Naive thymus-derived CD4-positive, alpha-beta T cell (primary cell): ENCODE measurements around the gene GEMIN5. TPM values are rescaled to one million over a fixed set of nuclear protein-coding genes. Genes with fewer than 3 reads are reported as not detected.
A peak's percentile ranks its signal among the peaks of the same experiment; 100 is the strongest.

Experiments
- ATAC-seq: fragments of 150-1000 bp; cut with Tn5 transposase; 2 replicates; pipeline ENCODE4 v1.10.0; 2021; ENCODE audit warnings: mild to moderate bottlenecking, moderate library complexity
- CTCF ChIA-PET: fragments of 350-600 bp; sonication (Branson Sonifier 250); formaldehyde crosslinking; loops from one replicate; lab custom pipeline; 2021; ENCODE audit warnings: antibody characterized with exemption; lab: Charles Lee
- POLR2A ChIA-PET: fragments of 350-600 bp; sonication (Branson Sonifier 250); formaldehyde crosslinking; loops from one replicate; lab custom pipeline; 2021; ENCODE audit warnings: antibody characterized with exemption, inconsistent platforms; lab: Charles Lee
- DNase-seq, 9 donors: peaks; one replicate each; pipeline versions ENCODE4 v3.0.0 to v3.0.0-alpha.2; 2020 to 2022; ENCODE audit warnings: mixed read lengths in 1 of 9
- H3K27ac ChIP-seq: one replicate; pipeline ENCODE4 v1.7.0; 2013; ENCODE audit warnings: mild to moderate bottlenecking, low read depth, low read length, moderate library complexity
- H3K27me3 ChIP-seq, 2 donors: one replicate each; pipeline ENCODE4 v1.7.0; 2013; ENCODE audit warnings: low read length in 2 of 2, mild to moderate bottlenecking in 2 of 2, moderate library complexity in 2 of 2; ENCODE audit not compliant: control insufficient read depth in 2 of 2, insufficient read depth in 2 of 2
- H3K36me3 ChIP-seq, 3 experiments: 1 replicate in 2 of 3; 2 replicates in 1 of 3; pipeline ENCODE4 v1.7.0; 2013; ENCODE audit warnings: low read length in 3 of 3, mild to moderate bottlenecking in 3 of 3, moderate library complexity in 1 of 3; ENCODE audit not compliant: insufficient read depth in 3 of 3, control insufficient read depth in 2 of 3
- H3K4me1 ChIP-seq, 2 donors: one replicate each; pipeline ENCODE4 v1.7.0; 2013; ENCODE audit warnings: low read length in 2 of 2, mild to moderate bottlenecking in 2 of 2, moderate library complexity in 1 of 2; ENCODE audit not compliant: control insufficient read depth in 2 of 2, insufficient read depth in 2 of 2
- H3K4me3 ChIP-seq: 2 replicates; pipeline ENCODE4 v1.7.0; 2013; ENCODE audit warnings: mild to moderate bottlenecking, low read length
- H3K9me3 ChIP-seq, 3 experiments: 1 replicate in 2 of 3; 2 replicates in 1 of 3; pipeline ENCODE4 v1.7.0; 2013; ENCODE audit warnings: low read length in 3 of 3; ENCODE audit not compliant: control insufficient read depth in 2 of 3
- H3K27ac Mint-ChIP-seq, 9 donors: one replicate each; pipeline ENCODE4 v1.8.0; 2020 to 2022; ENCODE audit warnings: mixed read lengths in 9 of 9, mild to moderate bottlenecking in 8 of 9, moderate library complexity in 5 of 9, inconsistent platforms in 2 of 9
- H3K27me3 Mint-ChIP-seq, 5 donors: one replicate each; pipeline ENCODE4 v1.8.0; 2021 to 2022; ENCODE audit warnings: mixed read lengths in 5 of 5, mild to moderate bottlenecking in 1 of 5
- H3K36me3 Mint-ChIP-seq, 5 donors: one replicate each; pipeline ENCODE4 v1.8.0; 2020 to 2022; ENCODE audit warnings: mixed read lengths in 5 of 5, mild to moderate bottlenecking in 3 of 5, inconsistent platforms in 1 of 5
- H3K4me1 Mint-ChIP-seq, 7 donors: one replicate each; pipeline ENCODE4 v1.8.0; 2020 to 2022; ENCODE audit warnings: mixed read lengths in 7 of 7, mild to moderate bottlenecking in 3 of 7, inconsistent platforms in 1 of 7
- H3K4me3 Mint-ChIP-seq, 10 donors: one replicate each; pipeline ENCODE4 v1.8.0; 2020 to 2022; ENCODE audit warnings: mild to moderate bottlenecking in 10 of 10, mixed read lengths in 10 of 10, moderate library complexity in 6 of 10, inconsistent platforms in 2 of 10
- H3K9me3 Mint-ChIP-seq, 11 donors: one replicate each; pipeline ENCODE4 v1.8.0; 2020 to 2022; ENCODE audit warnings: mixed read lengths in 11 of 11, mild to moderate bottlenecking in 4 of 11, inconsistent platforms in 1 of 11, moderate library complexity in 1 of 11
- intact Hi-C, 2 donors: fragments of 100-400 bp; cut with micrococcal nuclease; formaldehyde crosslinking; loops; one replicate each; pipeline ENCODE4 v1.15.1; 2023
- polyA plus RNA-seq, 2 donors: library from polyadenylated mRNA; unstranded; fragments of 300-500 nt; fragmentation: Illumina TruSeq; gene quantifications; one replicate each; pipeline ENCODE4 v1.2.3, GENCODE V29; 2021
- total RNA-seq, 6 experiments: library from RNA in 5 of 6; stranded (reverse) in 5 of 6; gene quantifications; 1 replicate in 5 of 6; 2 replicates in 1 of 6; pipeline ENCODE4 v1.2.3 and lab custom pipeline; 2021 to 2026

GEMIN5 gene
- total and polyA plus RNA-seq, 7 experiments from 2014 or later, result 8.6 to 21.4 (median 17.3) TPM

- ATAC-seq (peak; percentile 37), DNase-seq (no peak)
- Mint-ChIP-seq H3K27me3 (no peaks in the 10 kb centered on the region), H3K36me3 (no peaks in the 10 kb centered on the region), H3K4me3 (no peak overlapping the region), H3K4me1 (peaks cover 0 to 4% (median 0%) of the 10 kb centered on the region in 7 donors), H3K9me3 (no peaks in the 10 kb centered on the region), H3K27ac (peak overlapping the region in 4 of 9 donors; percentile 32 to 73 (median 40))
- no peak overlapping the region for H3K4me3 ChIP-seq
- CTCF ChIA-PET, result interaction anchor here (0.5 to 1.2 kb wide), 4 partner anchors 12 to 68 kb away, joined by 3 to 7 read pairs (median 4); no protein-coding TSS in a partner anchor
- no peaks in the 10 kb centered on the region for H3K27me3 ChIP-seq
- no peaks in the 10 kb centered on the region for H3K4me1 ChIP-seq
- no peaks in the 10 kb centered on the region for H3K9me3 ChIP-seq
- H3K27ac ChIP-seq, result no peak overlapping the region
- POLR2A ChIA-PET, result interaction anchor here (0.7 to 1.8 kb wide), 6 partner anchors 8 to 19 kb away, joined by 3 to 7 read pairs (median 3); no protein-coding TSS in a partner anchor
- intact Hi-C loops, result no loop called here
- no peaks in the 10 kb centered on the region for H3K36me3 ChIP-seq
Observed at GRCh38 chr5:154840435-154841272, 97.4 kb downstream of the GEMIN5 start.

Other genes starting within 250 kb of the GEMIN5 start
- 100 to 1,000 TPM; 127 to 217 (median 176) TPM for gene LARP1, start 182.8 kb downstream of the GEMIN5 start, total RNA-seq
- 10 to 100 TPM; 12.2 to 28.0 TPM for gene LARP1, start 182.8 kb downstream of the GEMIN5 start, polyA plus RNA-seq
- 1 to 10 TPM in 1 of 5 experiments, under 1 TPM in 1, not detected in 3; 0.49 to 1.9 TPM for gene FAXDC2, start 87.6 kb downstream of the GEMIN5 start, total RNA-seq
- gene FAXDC2, start 87.6 kb downstream of the GEMIN5 start, polyA plus RNA-seq, result under 1 TPM; 0.30 to 0.32 TPM
- gene CNOT8, start 79.6 kb downstream of the GEMIN5 start, total RNA-seq, result 100 to 1,000 TPM in 3 of 5 experiments, 10 to 100 TPM in 2; 79.8 to 105 (median 101) TPM
- gene CNOT8, start 79.6 kb downstream of the GEMIN5 start, polyA plus RNA-seq, result 100 to 1,000 TPM; 182 to 198 TPM
- 10 to 100 TPM; 18.4 to 62.0 (median 24.9) TPM for gene MRPL22, start 2.9 kb upstream of the GEMIN5 start, total RNA-seq
- gene MRPL22, start 2.9 kb upstream of the GEMIN5 start, polyA plus RNA-seq, result 10 to 100 TPM; 89.2 to 97.6 TPM
- gene KIF4B, start 75.5 kb upstream of the GEMIN5 start, total RNA-seq, result under 1 TPM in 1 of 5 experiments, not detected in 4; 0.10 TPM
- gene KIF4B, start 75.5 kb upstream of the GEMIN5 start, polyA plus RNA-seq, result not detected